Measurements from ENCODE around the gene SMIM41.

Gene SMIM41

GRCh38 chr12:52086944-52087835, 7.7 kb downstream of the SMIM41 start:
- no peaks in the 10 kb centered on the region for H4K20me1 ChIP-seq (ENCODE audit: insufficient read depth, low read length)
- H2AFZ ChIP-seq (ENCODE audit: low read length) = no peak overlapping the region
- DNase-seq = no peak
- H3K9me3 ChIP-seq (replicated peaks; ENCODE audit: insufficient read depth, low read length) = no peaks in the 10 kb centered on the region
- peaks cover 5% of the 10 kb centered on the region; the same call in 1 of the 2 replicates for H3K4me1 ChIP-seq (ENCODE audit: low read length)
- no peak overlapping the region for H3K27ac ChIP-seq (ENCODE audit: low read length)
- no peaks in the 10 kb centered on the region for H3F3A ChIP-seq (ENCODE audit: insufficient read depth, low read length)
- H3K9me2 ChIP-seq (replicated peaks; ENCODE audit: insufficient read depth, low read length) = no peaks in the 10 kb centered on the region
- H3K4me2 ChIP-seq (ENCODE audit: low read depth, low read length) = no peak overlapping the region
- no peak overlapping the region for H3K9ac ChIP-seq (ENCODE audit: low read length)
- peaks cover 21% of the 10 kb centered on the region for H3K27me3 ChIP-seq (replicated peaks; ENCODE audit: insufficient read depth, low read length)
- no peak overlapping the region for H3K4me3 ChIP-seq (ENCODE audit: low read length)
- H3K79me2 ChIP-seq (ENCODE audit: low read length) = no peaks in the 10 kb centered on the region
- no peak for TF ChIP-seq EZH2 (optimal IDR thresholded peaks at IDR 0.05; ENCODE audit: low read depth, low read length)
- no peak for TF ChIP-seq CTCF (IDR thresholded peaks at IDR 0.05; ENCODE audit: low read length)
- TF ChIP-seq EZH2phosphoT487 (IDR thresholded peaks at IDR 0.05; ENCODE audit: low read length) = no peak
- no peaks in the 10 kb centered on the region for H3K36me3 ChIP-seq (replicated peaks; ENCODE audit: insufficient read depth, low read length)

- no peak overlapping the region for H3K27ac ChIP-seq (ENCODE audit: low read length)
- no peak overlapping the region for H3K4me3 ChIP-seq (ENCODE audit: low read length)
- no peaks in the 10 kb centered on the region for H3F3A ChIP-seq (ENCODE audit: insufficient read depth, low read length)
- no peak for DNase-seq
- peaks cover 21% of the 10 kb centered on the region for H3K27me3 ChIP-seq (replicated peaks; ENCODE audit: insufficient read depth, low read length)
- no peaks in the 10 kb centered on the region for H3K9me2 ChIP-seq (replicated peaks; ENCODE audit: insufficient read depth, low read length)
- H3K79me2 ChIP-seq (ENCODE audit: low read length) = no peaks in the 10 kb centered on the region
- TF ChIP-seq CTCF (IDR thresholded peaks at IDR 0.05; ENCODE audit: low read length) (no peak), EZH2 (optimal IDR thresholded peaks at IDR 0.05; ENCODE audit: low read depth, low read length) (no peak), EZH2phosphoT487 (IDR thresholded peaks at IDR 0.05; ENCODE audit: low read length) (no peak)
- no peak overlapping the region for H2AFZ ChIP-seq (ENCODE audit: low read length)
- no peak overlapping the region for H3K4me2 ChIP-seq (ENCODE audit: low read depth, low read length)
- H3K9me3 ChIP-seq (replicated peaks; ENCODE audit: insufficient read depth, low read length) = no peaks in the 10 kb centered on the region
- H3K36me3 ChIP-seq (replicated peaks; ENCODE audit: insufficient read depth, low read length) = no peaks in the 10 kb centered on the region
- H3K4me1 ChIP-seq (ENCODE audit: low read length) = peaks cover 2% of the 10 kb centered on the region; the same call in 1 of the 2 replicates
- no peak overlapping the region for H3K9ac ChIP-seq (ENCODE audit: low read length)
- no peaks in the 10 kb centered on the region for H4K20me1 ChIP-seq (ENCODE audit: insufficient read depth, low read length)
These were observed 8.7 kb downstream of the SMIM41 start for GRCh38 chr12:52087961-52088820.

- Histone ChIP-seq H3F3A (ENCODE audit: insufficient read depth, low read length) (no peaks in the 10 kb centered on the region), H3K27ac (ENCODE audit: low read length) (no peak overlapping the region), H3K4me2 (ENCODE audit: low read depth, low read length) (no peak overlapping the region), H3K9me2 (replicated peaks; ENCODE audit: insufficient read depth, low read length) (no peaks in the 10 kb centered on the region), H2AFZ (ENCODE audit: low read length) (no peak overlapping the region), H3K27me3 (replicated peaks; ENCODE audit: insufficient read depth, low read length) (peaks cover 21% of the 10 kb centered on the region), H3K9me3 (replicated peaks; ENCODE audit: insufficient read depth, low read length) (no peaks in the 10 kb centered on the region), H4K20me1 (ENCODE audit: insufficient read depth, low read length) (no peaks in the 10 kb centered on the region), H3K79me2 (ENCODE audit: low read length) (no peaks in the 10 kb centered on the region), H3K4me1 (ENCODE audit: low read length) (no peaks in the 10 kb centered on the region), H3K4me3 (ENCODE audit: low read length) (no peak overlapping the region), H3K9ac (ENCODE audit: low read length) (no peak overlapping the region), H3K36me3 (replicated peaks; ENCODE audit: insufficient read depth, low read length) (no peaks in the 10 kb centered on the region)
- no peak for DNase-seq
- TF ChIP-seq CTCF (IDR thresholded peaks at IDR 0.05; ENCODE audit: low read length) (no peak), EZH2phosphoT487 (IDR thresholded peaks at IDR 0.05; ENCODE audit: low read length) (no peak), EZH2 (optimal IDR thresholded peaks at IDR 0.05; ENCODE audit: low read depth, low read length) (no peak)
These were observed 10.0 kb downstream of the SMIM41 start for GRCh38 chr12:52089491-52089890.
